Esophagus muscularis mucosa (tissue), 4 donors: ENCODE measurements around the gene IFRD2. TPM values are rescaled to one million over a fixed set of nuclear protein-coding genes. Genes with fewer than 3 reads are reported as not detected.

ENCODE experiments used
- DNase-seq: peaks from one replicate; pipeline ENCODE4 v3.0.0-alpha.2; 2017; ENCODE audit errors: extremely low spot score
- H3K27ac ChIP-seq, 4 donors: fragments of 200-600 bp; sonication (generic); replicated peaks in 1 of 4; 1 replicate in 3 of 4; 2 replicates in 1 of 4; pipeline ENCODE4 v1.5.1; 2016 to 2019; ENCODE audit warnings: mild to moderate bottlenecking in 1 of 4
- H3K27me3 ChIP-seq, 4 donors: fragments of 200-600 bp; sonication (generic); one replicate each; pipeline versions ENCODE4 v1.5.1 to v1.6.0; 2016 to 2019
- H3K36me3 ChIP-seq, 4 donors: fragments of 200-600 bp; sonication (generic); one replicate each; pipeline ENCODE4 v1.5.1; 2016 to 2019
- H3K4me1 ChIP-seq, 4 donors: fragments of 200-600 bp; sonication (generic); one replicate each; pipeline ENCODE4 v1.5.1; 2016 to 2019
- H3K4me3 ChIP-seq, 4 donors: fragments of 200-600 bp; sonication (generic); 1 replicate in 2 of 4; 2 replicates in 2 of 4; pipeline ENCODE4 v1.5.1; 2016 to 2019; ENCODE audit warnings: mild to moderate bottlenecking in 4 of 4, moderate library complexity in 1 of 4
- H3K9me3 ChIP-seq, 4 donors: fragments of 200-600 bp; sonication (generic); 1 replicate in 3 of 4; 2 replicates in 1 of 4; pipeline ENCODE4 v1.5.1; 2016 to 2019
- EP300 ChIP-seq: sonication (generic); formaldehyde crosslinking; IDR thresholded peaks from one replicate; pipeline ENCODE4 v1.6.1; 2017; ENCODE audit warnings: antibody characterized with exemption
- POLR2A ChIP-seq: fragments of 450-650 bp; IDR thresholded peaks from one replicate; pipeline ENCODE4 v1.6.1; 2017; ENCODE audit warnings: antibody characterized with exemption, moderate library complexity, mild to moderate bottlenecking, low read depth
- POLR2AphosphoS5 ChIP-seq, 2 donors: sonication (generic); formaldehyde crosslinking; IDR thresholded peaks; one replicate each; pipeline ENCODE4 v1.6.1; 2017; ENCODE audit warnings: antibody characterized with exemption in 2 of 2
- WGBS: methylation state at CpG from one replicate; pipeline ENCODE4 v1.1.5; 2018; 5-methylcytosine and 5-hydroxymethylcytosine counted together
- intact Hi-C: fragments of 100-400 bp; cut with DNase I; formaldehyde crosslinking; loops from one replicate; pipeline ENCODE4 v1.15.1; 2023
- total RNA-seq, 4 donors: library from RNA; depleted of rRNA; stranded (reverse); fragments of >200 nt; gene quantifications; one replicate each; pipeline versions ENCODE4 v1.1.0 to v1.2.1, GENCODE V29; 2016
- TF ChIP-seq, protein P1 (sequence below), 3 experiments: fragments of 200-600 bp in 2 of 3; fragments of 450-650 bp in 1 of 3; sonication (generic) in 2 of 3; IDR thresholded peaks; one replicate each; pipeline ENCODE4 v1.5.1; 2017 to 2019; ENCODE audit warnings: antibody characterized with exemption in 3 of 3, mild to moderate bottlenecking in 2 of 3, moderate library complexity in 1 of 3

Gene IFRD2
- total RNA-seq, 4 donors from 2014 or later: 49.4 to 106 (median 85.8) TPM

DNA sequence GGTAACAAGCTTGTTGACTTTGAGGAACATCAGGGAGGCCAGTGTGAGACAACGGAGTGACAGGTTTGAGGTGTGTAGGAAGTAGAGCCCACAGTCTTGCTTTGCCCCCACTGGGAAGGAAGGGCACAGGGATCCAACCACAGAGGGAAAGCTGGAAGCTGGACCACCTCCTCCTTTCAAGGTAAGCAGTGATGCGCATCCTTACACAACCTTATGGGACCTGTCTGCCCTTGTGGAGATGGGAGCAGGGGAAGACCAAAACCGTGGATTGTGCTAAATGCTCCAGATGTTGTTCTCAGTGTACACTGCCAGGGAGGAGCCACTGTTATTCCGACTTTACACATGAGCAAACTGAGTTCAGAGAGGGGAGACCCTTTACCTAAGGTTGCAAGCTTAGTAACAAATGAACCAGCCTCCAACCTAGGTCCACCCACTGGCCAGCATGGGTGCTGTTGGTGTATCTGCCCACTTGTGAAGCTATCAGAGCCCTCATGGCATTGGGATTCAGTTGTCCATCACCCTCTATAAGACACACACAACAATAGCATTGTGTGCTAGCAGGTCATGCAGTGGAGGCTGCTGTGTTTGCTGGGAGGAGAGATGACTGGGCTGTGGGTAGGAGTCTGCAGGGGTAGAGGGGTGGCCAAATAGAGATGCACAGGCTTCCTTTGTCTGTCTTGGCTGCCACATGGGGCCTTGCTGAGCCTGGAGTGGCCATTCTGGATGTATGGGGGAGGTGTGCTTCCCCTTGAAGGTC lies 13.9 kb downstream of the IFRD2 start:
- H3K27me3 ChIP-seq: peaks cover 0 to 38% (median 5%) of the 10 kb centered on the region in 4 donors
- intact Hi-C loops: no loop called here
- no peak for DNase-seq
- H3K27ac ChIP-seq: no peak overlapping the region
- peaks cover 0 to 24% (median 9%) of the 10 kb centered on the region in 4 donors for H3K36me3 ChIP-seq
- no peak for TF ChIP-seq POLR2A
- no peak for TF ChIP-seq POLR2AphosphoS5 (IDR thresholded peaks at IDR 0.05)
- TF ChIP-seq, protein P1, sequence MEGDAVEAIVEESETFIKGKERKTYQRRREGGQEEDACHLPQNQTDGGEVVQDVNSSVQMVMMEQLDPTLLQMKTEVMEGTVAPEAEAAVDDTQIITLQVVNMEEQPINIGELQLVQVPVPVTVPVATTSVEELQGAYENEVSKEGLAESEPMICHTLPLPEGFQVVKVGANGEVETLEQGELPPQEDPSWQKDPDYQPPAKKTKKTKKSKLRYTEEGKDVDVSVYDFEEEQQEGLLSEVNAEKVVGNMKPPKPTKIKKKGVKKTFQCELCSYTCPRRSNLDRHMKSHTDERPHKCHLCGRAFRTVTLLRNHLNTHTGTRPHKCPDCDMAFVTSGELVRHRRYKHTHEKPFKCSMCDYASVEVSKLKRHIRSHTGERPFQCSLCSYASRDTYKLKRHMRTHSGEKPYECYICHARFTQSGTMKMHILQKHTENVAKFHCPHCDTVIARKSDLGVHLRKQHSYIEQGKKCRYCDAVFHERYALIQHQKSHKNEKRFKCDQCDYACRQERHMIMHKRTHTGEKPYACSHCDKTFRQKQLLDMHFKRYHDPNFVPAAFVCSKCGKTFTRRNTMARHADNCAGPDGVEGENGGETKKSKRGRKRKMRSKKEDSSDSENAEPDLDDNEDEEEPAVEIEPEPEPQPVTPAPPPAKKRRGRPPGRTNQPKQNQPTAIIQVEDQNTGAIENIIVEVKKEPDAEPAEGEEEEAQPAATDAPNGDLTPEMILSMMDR (IDR thresholded peaks at IDR 0.05): no peak
- TF ChIP-seq EP300: no peak
- H3K9me3 ChIP-seq: no peaks in the 10 kb centered on the region
- H3K4me1 ChIP-seq: peaks cover 23 to 41% (median 35%) of the 10 kb centered on the region in 4 donors
- 68% methylated on average over 4 of the region's 4 CpGs for WGBS
- H3K4me3 ChIP-seq: no peak overlapping the region

GRCh38 chr3:50276762-50277101 lies 15.5 kb downstream of the IFRD2 start:
- Histone ChIP-seq H3K4me1 (peaks cover 30 to 55% (median 46%) of the 10 kb centered on the region in 4 donors), H3K4me3 (no peak overlapping the region), H3K36me3 (peaks cover 0 to 24% (median 9%) of the 10 kb centered on the region in 4 donors), H3K27ac (no peak overlapping the region), H3K27me3 (peaks cover 0 to 40% (median 5%) of the 10 kb centered on the region in 4 donors), H3K9me3 (no peaks in the 10 kb centered on the region)
- TF ChIP-seq EP300 (no peak), POLR2AphosphoS5 (IDR thresholded peaks at IDR 0.05) (no peak)
- TF ChIP-seq, protein P1 (IDR thresholded peaks at IDR 0.05): no peak
- no peak for DNase-seq
- intact Hi-C loops: no loop called here
- WGBS: 90% methylated on average over 17 of the region's 17 CpGs

DNA sequence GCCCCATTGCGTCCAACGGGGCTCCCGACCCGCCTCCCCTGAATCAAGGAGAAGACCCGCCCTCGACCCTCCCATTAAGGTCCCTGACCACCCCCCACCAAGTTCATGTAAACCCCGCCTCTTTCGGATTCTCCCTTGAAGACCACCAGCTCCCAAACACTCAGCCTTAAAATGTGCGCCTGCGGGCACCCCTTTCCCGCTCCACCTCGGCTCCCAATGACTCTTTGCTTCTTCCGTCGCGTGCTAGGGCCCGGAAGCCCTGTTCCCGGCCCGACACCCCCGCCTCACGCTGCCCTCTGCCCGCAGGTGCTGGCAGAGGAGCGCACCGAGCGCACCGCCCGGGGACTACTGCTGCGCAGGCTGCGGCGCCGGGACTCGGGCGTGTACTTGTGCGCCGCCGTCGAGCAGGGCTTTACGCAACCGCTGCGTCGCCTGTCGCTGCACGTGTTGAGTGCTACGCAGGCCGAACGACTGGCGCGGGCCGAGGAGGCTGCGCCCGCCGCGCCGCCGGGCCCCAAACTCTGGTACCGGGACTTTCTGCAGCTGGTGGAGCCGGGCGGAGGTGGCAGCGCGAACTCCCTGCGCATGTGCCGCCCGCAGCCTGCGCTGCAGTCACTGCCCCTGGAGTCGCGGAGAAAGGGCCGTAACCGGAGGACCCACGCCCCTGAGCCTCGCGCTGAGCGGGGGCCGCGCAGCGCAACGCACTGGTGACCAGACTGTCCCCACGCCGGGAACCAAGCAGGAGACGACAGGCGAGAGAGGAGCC lies 16.1 kb downstream of the IFRD2 start:
- Histone ChIP-seq H3K36me3 (peaks cover 0 to 24% (median 9%) of the 10 kb centered on the region in 4 donors), H3K4me1 (peaks cover 30 to 60% (median 46%) of the 10 kb centered on the region in 4 donors), H3K9me3 (no peaks in the 10 kb centered on the region), H3K4me3 (no peak overlapping the region), H3K27ac (no peak overlapping the region), H3K27me3 (peaks cover 0 to 40% (median 5%) of the 10 kb centered on the region in 4 donors)
- intact Hi-C loops: no loop called here
- WGBS: 50% methylated on average over 42 of the region's 79 CpGs
- TF ChIP-seq, protein P1 (IDR thresholded peaks at IDR 0.05): no peak
- TF ChIP-seq EP300 (no peak), POLR2AphosphoS5 (IDR thresholded peaks at IDR 0.05) (no peak), POLR2A (no peak)
- no peak for DNase-seq

DNA sequence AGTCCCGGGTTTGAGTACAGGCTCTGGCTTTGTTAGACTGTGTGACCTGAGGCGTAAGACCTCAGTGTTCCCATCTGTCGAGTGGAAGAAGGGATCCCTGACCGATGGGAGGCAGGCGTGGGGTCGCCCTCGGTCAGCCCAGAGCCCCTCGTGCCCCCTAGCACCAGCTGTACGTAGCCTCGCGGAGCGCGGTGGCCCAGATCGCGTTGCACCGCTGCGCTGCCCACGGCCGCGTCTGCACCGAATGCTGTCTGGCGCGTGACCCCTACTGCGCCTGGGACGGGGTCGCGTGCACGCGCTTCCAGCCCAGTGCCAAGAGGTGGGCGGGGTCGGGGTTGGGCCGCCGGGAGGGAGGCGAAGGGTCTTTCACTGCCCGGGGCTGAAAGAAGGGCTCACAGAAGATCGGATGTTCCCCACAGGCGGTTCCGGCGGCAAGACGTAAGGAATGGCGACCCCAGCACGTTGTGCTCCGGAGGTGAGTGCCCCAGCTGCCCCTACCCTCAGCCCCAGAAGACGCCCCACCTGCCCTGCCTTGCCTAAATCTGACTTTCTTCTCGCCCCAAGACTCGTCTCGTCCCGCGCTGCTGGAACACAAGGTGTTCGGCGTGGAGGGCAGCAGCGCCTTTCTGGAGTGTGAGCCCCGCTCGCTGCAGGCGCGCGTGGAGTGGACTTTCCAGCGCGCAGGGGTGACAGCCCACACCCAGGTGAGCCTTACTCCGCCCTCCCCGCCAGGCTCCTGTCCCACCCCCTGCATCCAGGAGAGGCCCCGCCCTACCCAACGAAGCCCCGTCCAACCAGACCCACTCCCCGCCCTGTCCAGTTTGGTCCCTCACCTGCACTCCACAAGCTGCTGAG lies 16.9 kb downstream of the IFRD2 start:
- DNase-seq: no peak
- WGBS: 59% methylated on average over 14 of the region's 65 CpGs
- Histone ChIP-seq H3K27ac (no peak overlapping the region), H3K27me3 (peaks cover 0 to 40% (median 5%) of the 10 kb centered on the region in 4 donors), H3K9me3 (no peaks in the 10 kb centered on the region), H3K4me1 (peaks cover 30 to 65% (median 46%) of the 10 kb centered on the region in 4 donors), H3K36me3 (peaks cover 0 to 24% (median 9%) of the 10 kb centered on the region in 4 donors), H3K4me3 (peak overlapping the region in 2 of 4 donors; percentile 5 to 10)
- intact Hi-C loops: no loop called here
- TF ChIP-seq POLR2AphosphoS5 (IDR thresholded peaks at IDR 0.05) (no peak), POLR2A (no peak), EP300 (no peak)
- TF ChIP-seq, protein P1 (IDR thresholded peaks at IDR 0.05): no peak
